ENCODE measurements around the gene PPM1G. TPM values are rescaled to one million over a fixed set of nuclear protein-coding genes. Genes with fewer than 3 reads are reported as not detected.
"Not testable (repeated sequence)": the region's sequence is repeated elsewhere in the genome, so short reads cannot be mapped to it uniquely, and the experiment has no call there.

Gene PPM1G
- total and polyA plus RNA-seq, 2 experiments from 2014 or later, result 93.0 to 101 TPM

DNA sequence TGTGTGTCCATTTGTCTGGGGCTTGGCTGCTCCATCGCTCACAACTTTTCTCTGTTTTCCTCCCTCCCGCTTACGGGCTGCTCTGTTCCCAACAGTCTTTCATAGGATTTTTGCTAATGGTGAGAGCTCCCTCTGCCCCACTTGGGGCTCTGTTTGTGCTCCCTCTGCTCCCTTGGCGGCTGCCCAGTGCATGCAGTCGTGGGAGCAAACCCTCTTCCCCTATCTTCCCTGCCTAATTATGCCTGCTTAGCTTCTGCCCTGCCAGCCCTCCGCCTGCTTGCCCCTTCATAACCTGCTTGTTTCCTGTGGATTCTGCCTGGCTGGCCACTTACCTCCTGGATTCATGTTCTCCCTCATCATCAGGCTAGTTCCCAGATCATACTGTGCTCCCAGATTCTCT, 26.2 kb upstream of the PPM1G start:
- Histone ChIP-seq H3K9me3 (ENCODE audit: low read depth) (no peaks in the 10 kb centered on the region), H3K4me3 (no peak overlapping the region), H3K4me1 (ENCODE audit: low read depth) (peaks cover under 1% of the 10 kb centered on the region), H3K27me3 (no peaks in the 10 kb centered on the region), H3K36me3 (peaks cover 59% of the 10 kb centered on the region), H3K27ac (no peak overlapping the region)
- TF ChIP-seq, protein P1, sequence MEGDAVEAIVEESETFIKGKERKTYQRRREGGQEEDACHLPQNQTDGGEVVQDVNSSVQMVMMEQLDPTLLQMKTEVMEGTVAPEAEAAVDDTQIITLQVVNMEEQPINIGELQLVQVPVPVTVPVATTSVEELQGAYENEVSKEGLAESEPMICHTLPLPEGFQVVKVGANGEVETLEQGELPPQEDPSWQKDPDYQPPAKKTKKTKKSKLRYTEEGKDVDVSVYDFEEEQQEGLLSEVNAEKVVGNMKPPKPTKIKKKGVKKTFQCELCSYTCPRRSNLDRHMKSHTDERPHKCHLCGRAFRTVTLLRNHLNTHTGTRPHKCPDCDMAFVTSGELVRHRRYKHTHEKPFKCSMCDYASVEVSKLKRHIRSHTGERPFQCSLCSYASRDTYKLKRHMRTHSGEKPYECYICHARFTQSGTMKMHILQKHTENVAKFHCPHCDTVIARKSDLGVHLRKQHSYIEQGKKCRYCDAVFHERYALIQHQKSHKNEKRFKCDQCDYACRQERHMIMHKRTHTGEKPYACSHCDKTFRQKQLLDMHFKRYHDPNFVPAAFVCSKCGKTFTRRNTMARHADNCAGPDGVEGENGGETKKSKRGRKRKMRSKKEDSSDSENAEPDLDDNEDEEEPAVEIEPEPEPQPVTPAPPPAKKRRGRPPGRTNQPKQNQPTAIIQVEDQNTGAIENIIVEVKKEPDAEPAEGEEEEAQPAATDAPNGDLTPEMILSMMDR (IDR thresholded peaks at IDR 0.05; ENCODE audit: low read depth, low read length), result no peak
- no peak for DNase-seq (ENCODE audit: low read depth in 1 of 2, low spot score in 1 of 2)

DNA sequence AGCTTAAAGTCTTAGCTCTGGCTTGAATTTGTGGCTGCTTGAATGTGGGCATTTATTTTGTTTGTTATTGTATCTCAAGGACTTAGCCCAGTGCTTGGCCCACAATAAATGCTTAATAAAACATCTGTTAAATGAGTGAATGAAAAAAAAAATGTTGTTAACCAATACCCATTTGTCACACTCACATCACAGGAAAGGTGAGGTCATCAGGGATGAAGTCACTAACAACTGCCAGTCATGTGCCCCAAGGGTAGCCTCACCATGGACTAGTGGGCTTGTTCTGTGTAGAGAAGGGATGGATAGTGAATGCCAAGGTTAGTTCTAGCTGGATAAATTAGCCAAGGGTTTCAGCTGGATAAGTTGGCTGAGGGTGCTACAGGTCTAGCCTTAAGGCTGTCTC, 22.0 kb upstream of the PPM1G start:
- no peak for DNase-seq (ENCODE audit: low read depth in 1 of 2, low spot score in 1 of 2)
- H3K4me1 ChIP-seq (ENCODE audit: low read depth), result peaks cover 12% of the 10 kb centered on the region
- H3K27me3 ChIP-seq, result no peaks in the 10 kb centered on the region
- TF ChIP-seq, protein P1 (IDR thresholded peaks at IDR 0.05; ENCODE audit: low read depth, low read length), result no peak
- H3K36me3 ChIP-seq, result peaks cover 32% of the 10 kb centered on the region
- H3K9me3 ChIP-seq (ENCODE audit: low read depth), result no peaks in the 10 kb centered on the region
- H3K27ac ChIP-seq, result no peak overlapping the region
- H3K4me3 ChIP-seq, result no peak overlapping the region

DNA sequence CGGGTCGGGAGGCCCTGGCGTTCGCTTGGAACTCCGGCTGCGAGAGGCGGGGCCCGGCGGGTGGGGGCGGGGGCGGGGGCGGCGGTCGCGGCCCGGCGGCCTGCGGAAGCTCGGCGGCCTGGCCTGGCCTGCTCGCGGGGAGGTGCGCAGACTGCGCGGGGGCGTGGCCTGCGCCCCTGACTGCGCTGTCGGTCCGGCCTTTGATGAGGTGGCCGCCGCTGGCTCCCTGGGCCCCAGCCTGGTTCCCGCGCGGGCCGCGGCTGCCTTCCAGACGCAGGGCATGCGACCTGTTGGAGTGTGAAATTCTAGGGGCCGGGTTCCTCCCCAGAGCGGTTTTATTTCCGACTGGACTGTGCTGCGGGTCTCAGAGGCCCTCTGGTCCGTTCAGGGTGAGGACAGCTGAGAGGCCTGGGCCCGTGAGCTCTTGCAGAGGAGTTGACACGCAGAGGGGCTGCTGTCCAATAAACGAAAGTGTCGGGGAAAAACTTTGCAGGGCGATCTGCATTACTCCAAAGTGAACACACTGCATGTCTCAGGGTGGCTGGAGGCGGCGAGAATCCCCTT, 19.7 kb upstream of the PPM1G start:
- Histone ChIP-seq H3K27ac (peak overlapping the region; percentile 98), H3K4me3 (peak overlapping the region; percentile 88), H3K36me3 (peaks cover 10% of the 10 kb centered on the region), H3K27me3 (no peaks in the 10 kb centered on the region), H3K9me3 (ENCODE audit: low read depth) (no peaks in the 10 kb centered on the region), H3K4me1 (ENCODE audit: low read depth) (peaks cover 12% of the 10 kb centered on the region)
- peak; percentile 89 for DNase-seq (ENCODE audit: low read depth in 1 of 2, low spot score in 1 of 2)
- TF ChIP-seq, protein P1 (IDR thresholded peaks at IDR 0.05; ENCODE audit: low read depth, low read length), result no peak

DNA sequence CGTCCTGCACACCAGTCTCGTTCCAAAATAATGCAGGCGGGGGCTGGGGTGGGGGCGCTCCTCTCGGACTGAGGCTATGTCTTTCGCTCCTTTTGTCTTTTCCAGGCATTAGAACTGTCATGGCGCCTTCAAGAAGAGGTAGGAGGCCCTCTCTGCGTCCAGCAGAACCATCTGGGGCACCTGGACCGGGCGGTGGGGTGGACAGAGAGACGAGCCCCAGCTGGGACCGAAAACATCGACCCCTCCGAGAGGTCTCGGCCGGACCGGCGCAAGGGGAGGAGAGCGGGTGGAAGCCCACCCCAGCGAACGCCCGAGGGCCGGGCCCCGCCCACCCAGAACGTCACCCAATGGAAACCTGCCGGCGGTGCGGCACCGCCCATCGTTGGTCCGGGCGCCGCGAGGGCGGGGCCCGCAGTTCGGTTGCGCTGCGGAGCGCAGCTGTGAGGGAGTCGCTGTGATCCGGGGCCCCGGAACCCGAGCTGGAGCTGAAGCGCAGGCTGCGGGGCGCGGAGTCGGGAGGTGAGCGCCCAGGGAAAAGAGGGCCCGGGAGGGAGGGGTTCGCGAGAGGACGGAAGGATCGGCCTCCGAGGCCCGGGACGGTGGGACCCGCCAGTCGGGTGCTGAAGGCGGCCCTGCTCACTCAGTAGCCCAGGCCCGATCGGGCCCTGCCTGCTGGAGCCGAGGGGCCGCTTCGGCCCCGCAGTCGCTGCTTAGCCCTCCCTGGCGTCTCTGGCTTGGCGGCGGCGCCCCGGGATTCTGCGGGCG, 19.0 kb upstream of the PPM1G start, which contains the start of gene NRBP1:
Gene NRBP1, plus strand, starts transcription at position 419 of the 765 bp plus-strand sequence. CDS start 4,643 bp downstream, outside the sequence.
- no peaks in the 10 kb centered on the region for H3K27me3 ChIP-seq
- peak; percentile 90 to 97 for DNase-seq (ENCODE audit: low read depth in 1 of 2, low spot score in 1 of 2)
- H3K9me3 ChIP-seq (ENCODE audit: low read depth), result no peaks in the 10 kb centered on the region
- H3K4me1 ChIP-seq (ENCODE audit: low read depth), result peaks cover 12% of the 10 kb centered on the region
- peak within 1 kb of the TSS; percentile 98 for H3K27ac ChIP-seq
- H3K36me3 ChIP-seq, result peaks cover 3% of the 10 kb centered on the region
- H3K4me3 ChIP-seq, result peak within 1 kb of the TSS; percentile 88
- TF ChIP-seq, protein P1 (IDR thresholded peaks at IDR 0.05; ENCODE audit: low read depth, low read length), result no peak

DNA sequence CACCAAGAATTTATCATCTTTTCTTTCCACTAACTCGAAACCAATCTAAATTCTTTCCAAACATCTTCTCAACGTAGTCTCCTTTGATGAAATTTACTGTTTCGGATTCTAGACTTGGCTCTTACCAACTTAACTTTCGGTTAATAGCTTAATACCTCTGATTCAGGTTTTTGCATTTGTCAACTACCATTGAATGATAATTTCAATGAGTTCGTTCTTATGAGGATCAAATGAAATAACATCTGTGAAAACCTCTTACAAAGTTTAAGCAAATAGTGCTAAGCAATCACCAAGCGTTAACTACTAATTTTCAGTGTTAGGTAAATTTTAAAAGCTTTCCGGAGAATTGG, 18.4 kb upstream of the PPM1G start:
- Histone ChIP-seq H3K4me3 (peak overlapping the region; percentile 88), H3K9me3 (ENCODE audit: low read depth) (no peaks in the 10 kb centered on the region), H3K27me3 (no peaks in the 10 kb centered on the region), H3K4me1 (ENCODE audit: low read depth) (peaks cover 12% of the 10 kb centered on the region), H3K36me3 (no peaks in the 10 kb centered on the region), H3K27ac (peak overlapping the region; percentile 98)
- TF ChIP-seq, protein P1 (IDR thresholded peaks at IDR 0.05; ENCODE audit: low read depth, low read length), result no peak
- DNase-seq (ENCODE audit: low read depth in 1 of 2, low spot score in 1 of 2), result no peak

DNA sequence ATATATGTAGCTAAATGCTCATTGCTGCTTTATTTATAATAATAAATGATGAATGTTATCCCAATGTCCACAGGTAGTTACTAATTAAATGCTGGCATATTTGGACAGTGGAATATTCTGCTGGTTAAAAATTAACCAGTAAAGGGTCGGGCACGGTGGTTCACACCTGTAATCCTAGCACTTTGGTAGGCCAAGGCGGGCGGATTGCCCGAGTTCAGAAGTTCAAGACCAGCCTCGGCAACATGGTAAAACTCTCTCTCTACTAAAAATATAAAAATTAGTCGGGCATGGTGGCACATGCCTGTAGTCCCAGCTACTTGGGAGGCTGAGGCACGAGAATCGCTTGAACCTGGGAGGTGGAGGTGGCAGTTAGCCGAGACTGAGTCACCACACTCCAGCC, 15.6 kb upstream of the PPM1G start:
- H3K36me3 ChIP-seq; H3K27ac ChIP-seq; H3K27me3 ChIP-seq; H3K4me3 ChIP-seq; H3K9me3 ChIP-seq (ENCODE audit: low read depth); H3K4me1 ChIP-seq (ENCODE audit: low read depth); DNase-seq (ENCODE audit: low read depth in 1 of 2, low spot score in 1 of 2): not testable (repeated sequence)

Measured in cardiac muscle cell (in vitro differentiated cells and primary cell).